Measurements from ENCODE around the gene ZBTB7B. TPM values are rescaled to one million over a fixed set of nuclear protein-coding genes. Genes with fewer than 3 reads are reported as not detected.
"Not testable (repeated sequence)": the region's sequence is repeated elsewhere in the genome, so short reads cannot be mapped to it uniquely, and the experiment has no call there.

ZBTB7B gene
- total RNA-seq, 1 donor from 2014 or later, result 53.3 TPM

DNA sequence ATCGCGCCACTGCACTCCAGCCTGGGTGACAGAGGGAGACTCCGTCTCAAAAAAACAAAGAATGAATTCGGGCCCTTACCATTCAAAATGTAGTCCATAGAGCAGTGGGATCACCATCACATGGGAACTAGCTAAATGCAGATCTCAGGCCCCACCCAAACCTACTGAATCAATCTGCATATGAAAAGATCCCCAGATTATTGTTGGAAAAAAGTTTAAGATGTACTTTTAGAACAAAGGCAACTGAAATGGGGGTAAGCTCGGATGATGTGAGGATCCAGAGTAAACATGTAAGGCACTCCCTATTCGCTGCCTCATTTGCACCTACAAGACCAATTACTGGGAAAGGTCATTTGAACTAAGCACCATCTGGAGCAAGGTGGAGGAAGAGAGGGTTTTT, 20.3 kb upstream of the ZBTB7B start:
- DNase-seq (ENCODE audit: missing footprints), result no peak
- no peak for ATAC-seq
- intact Hi-C loops (cut with DNase I), result loop anchor here (2.0 kb wide), 1 partner anchor 20 kb away; the partner anchor contains the start of gene ZBTB7B

DNA sequence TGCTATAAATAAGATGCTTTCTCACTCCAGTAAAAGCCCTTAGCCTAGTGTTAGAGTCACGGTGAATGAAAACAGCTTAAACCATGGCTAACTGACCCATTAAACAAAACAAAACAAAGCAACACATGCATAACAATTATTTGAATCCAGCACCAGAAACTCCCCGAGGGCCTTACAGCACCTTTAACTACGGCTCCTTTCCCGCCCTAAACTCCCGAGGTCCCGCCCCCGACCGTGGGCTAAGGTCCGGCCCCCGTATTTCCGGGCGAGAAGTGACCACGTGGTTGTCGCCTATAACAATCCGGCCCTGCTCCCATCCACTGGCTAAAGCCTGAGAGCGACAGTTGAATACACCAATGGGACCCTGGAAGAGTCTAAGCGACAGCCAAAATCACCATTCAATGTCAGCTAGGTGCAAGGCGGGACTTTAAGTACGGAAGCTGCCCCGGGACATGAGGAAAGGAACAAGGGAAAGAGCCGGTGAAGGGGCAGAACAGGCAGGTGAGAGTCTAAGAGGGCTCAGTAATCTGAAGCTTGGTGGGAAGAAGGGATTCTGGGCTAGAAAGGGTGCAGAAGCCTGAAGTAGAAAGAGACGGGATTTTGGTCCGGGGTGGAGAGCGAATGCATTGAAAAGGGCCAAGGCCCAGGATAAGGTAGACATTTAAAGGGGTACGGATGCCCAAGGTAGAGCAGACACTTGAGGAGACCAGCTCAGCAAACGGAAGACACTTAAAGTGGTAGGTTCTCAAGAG, 19.5 kb upstream of the ZBTB7B start, which contains the start of gene FLAD1:
FLAD1 (plus strand) TSS at position 448 of the 752 bp plus-strand sequence. CDS start 351 bp downstream, outside the sequence.
- intact Hi-C loops (cut with DNase I), result loop anchor here (2.0 kb wide), 1 partner anchor 20 kb away; the partner anchor contains the start of gene ZBTB7B
- ATAC-seq (peak; percentile 100), DNase-seq (ENCODE audit: missing footprints) (peak; percentile 96)

DNA sequence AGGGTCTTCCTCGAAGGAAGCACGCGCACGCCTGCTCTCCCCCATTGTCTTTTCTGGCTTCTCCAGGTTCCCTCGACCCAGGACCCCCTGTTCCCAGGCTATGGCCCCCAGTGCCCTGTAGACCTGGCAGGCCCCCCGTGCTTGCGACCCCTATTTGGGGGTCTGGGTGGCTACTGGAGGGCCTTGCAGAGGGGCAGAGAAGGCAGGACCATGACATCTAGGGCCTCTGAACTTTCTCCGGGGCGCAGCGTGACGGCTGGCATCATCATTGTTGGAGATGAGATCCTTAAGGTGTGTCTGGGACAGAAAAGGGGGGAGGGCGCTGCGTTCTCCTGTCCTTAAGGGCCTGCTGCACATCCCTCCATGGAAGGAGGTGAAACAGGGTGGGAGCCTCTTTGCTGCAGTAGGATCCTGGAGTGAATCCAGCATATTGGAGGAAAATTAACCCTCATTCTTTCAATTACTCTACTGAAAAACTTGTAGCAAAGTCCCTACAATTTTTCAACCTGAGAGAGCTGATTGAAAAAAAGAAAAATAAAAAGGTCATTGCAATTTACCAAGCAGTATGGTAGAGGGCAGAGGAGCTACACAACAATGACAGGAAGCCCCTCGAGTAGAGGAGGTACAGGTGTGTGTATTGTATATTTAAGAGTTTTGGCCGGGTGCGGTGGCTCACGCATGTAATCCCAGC, 18.7 kb upstream of the ZBTB7B start:
- DNase-seq (ENCODE audit: missing footprints) (no peak), ATAC-seq (no peak)
- intact Hi-C loops (cut with DNase I), result loop anchor here (2.0 kb wide), 1 partner anchor 19 kb away; the partner anchor contains the start of gene ZBTB7B

DNA sequence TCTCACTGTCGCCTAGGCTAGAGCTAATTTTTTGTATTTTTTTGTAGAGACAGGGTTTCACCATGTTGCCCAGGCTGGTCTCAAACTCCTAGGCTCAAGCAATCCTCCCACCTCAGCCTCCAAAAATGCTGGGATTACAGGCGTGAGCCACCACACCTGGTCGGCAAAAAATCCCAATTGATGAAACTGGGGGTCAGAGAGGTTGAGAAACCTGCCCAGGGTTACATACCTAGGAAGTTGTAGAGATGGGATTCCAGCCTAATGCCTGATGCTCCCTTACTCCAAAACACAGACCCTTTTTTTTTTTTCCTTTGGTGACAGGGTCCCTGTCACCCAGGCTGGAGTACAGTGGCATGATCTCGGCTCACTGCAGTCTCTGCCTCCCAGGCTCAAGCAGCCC, 15.9 kb upstream of the ZBTB7B start:
- intact Hi-C loops (cut with DNase I); DNase-seq (ENCODE audit: missing footprints); ATAC-seq: not testable (repeated sequence)

DNA sequence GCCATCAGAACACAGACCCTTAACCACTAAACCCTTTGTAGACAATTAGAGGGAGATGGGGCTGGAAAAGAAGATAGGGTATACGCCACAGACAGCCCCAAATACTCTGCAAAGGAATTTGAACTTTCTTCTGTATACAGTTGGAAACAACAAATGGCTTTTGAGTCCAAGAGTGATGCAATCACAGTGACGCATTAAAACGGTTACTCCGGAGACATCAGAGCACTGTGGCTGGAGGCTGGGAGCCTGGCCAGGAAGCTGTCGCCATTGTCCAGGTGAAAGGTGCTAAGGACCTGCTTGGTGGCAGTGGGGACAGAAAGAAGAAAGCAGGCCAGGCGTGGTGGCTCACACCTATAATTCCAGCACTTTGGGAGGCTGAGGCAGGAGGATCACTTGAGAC, 15.3 kb upstream of the ZBTB7B start:
- ATAC-seq (no peak), DNase-seq (ENCODE audit: missing footprints) (no peak)
- intact Hi-C loops (cut with DNase I), result no loop called here

DNA sequence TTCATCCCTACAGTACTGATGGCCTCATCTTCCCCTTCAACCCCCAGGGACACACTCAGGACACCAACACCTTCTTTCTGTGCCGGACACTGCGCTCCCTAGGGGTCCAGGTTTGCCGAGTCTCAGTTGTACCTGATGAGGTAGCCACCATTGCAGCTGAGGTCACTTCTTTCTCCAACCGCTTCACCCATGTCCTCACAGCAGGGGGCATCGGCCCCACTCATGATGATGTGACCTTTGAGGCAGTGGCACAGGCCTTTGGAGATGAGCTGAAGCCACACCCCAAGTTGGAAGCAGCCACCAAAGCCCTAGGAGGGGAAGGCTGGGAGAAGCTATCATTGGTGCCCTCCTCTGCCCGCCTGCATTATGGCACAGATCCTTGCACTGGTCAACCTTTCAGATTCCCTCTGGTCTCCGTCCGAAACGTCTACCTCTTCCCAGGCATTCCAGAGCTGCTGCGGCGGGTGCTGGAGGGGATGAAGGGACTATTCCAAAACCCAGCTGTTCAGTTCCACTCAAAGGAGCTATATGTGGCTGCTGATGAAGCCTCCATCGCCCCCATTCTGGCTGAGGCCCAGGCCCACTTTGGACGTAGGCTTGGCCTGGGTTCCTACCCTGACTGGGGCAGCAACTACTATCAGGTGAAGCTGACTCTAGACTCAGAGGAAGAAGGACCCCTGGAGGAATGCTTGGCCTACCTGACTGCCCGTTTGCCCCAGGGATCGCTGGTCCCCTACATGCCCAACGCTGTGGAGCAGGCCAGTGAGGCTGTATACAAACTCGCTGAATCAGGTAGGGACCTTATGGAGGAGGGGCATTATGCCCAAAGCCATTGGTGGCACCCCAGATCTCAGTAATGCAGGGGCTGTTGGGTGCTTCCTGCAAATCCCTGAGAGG, 14.3 kb upstream of the ZBTB7B start:
- no peak for ATAC-seq
- intact Hi-C loops (cut with DNase I), result no loop called here
- no peak for DNase-seq (ENCODE audit: missing footprints)

DNA sequence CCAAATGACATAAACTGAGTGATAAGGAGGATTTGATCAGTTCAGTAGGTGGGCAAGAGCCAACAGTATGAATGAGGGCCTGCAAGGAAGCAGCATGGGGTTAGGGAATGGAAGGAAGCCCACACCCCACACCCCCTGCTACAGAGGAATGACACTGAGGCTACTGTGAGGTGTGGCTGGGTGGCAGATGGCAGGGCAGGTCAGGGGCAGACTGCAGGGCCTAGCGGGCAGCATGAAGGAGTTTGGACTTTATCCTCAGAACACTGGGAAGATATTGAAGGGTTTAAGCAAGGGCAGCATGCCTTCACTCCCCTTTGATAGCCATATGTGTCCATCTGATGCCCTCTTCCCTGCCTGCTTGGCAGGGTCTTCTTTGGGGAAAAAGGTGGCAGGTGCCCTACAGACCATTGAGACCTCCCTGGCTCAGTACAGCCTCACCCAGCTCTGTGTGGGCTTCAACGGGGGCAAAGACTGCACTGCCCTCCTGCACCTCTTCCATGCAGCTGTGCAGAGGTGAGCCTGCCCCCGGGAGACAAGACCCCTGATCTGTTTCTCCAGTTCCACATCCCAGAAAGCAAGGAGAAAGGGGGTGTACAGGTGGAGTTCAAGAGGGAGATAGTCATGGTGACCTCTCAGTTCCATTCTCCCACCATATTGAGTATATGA, 13.3 kb upstream of the ZBTB7B start:
- ATAC-seq, result no peak
- no peak for DNase-seq (ENCODE audit: missing footprints)
- intact Hi-C loops (cut with DNase I), result no loop called here

DNA sequence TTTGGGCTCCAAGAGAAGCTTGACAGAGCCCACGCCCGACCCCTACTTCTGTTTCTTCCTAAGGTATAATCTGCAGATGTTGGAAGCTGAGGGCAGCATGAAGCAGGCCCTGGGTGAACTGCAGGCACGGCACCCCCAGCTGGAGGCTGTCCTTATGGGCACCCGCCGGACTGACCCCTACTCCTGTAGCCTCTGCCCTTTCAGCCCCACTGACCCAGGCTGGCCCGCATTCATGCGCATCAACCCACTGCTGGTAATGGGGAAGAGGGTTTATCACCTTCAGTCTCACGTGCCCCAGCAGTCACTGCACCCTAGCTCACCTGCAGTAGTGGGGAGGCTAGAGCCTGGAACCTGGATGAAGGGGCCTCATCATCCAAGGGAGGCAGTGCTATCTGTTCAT, 12.3 kb upstream of the ZBTB7B start:
- intact Hi-C loops (cut with DNase I), result no loop called here
- DNase-seq (ENCODE audit: missing footprints) (no peak), ATAC-seq (no peak)

DNA sequence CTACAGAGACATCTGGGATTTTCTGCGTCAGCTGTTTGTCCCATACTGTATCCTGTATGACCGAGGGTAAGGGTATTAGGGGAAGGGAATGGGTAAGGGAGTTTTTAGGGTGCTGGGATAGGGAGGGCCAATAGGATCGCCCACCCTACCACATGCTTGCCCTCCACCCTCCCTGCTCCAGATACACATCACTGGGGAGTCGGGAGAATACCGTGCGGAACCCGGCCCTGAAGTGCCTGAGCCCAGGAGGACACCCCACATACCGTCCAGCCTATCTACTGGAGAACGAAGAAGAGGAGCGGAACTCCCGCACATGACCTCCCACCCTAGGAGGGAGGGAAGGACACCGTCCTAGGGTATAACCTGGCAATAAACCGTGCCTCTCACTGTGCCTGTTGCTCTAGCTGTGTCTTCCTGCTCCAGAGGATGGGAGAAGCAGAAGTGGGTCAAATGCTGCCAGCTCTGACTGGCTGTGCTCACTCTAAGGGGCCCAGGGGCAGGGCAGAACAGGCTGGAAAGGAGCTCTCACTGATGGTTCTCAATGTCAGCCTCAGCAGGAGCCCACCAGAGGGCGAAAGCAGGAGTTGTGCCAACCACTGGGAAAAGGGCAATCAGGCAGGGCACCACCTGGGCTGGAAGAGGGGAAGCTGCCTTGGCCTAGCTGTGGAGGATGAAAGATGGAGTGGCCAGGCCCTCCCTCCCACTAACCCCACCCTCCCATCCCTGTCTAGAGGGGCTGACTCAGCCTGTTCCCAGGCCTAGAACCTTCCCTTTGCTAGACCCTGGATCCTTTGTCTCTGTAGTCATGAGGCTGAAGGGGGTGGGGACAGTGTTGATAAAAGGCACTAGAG, 9.7 kb upstream of the ZBTB7B start:
- no peak for DNase-seq (ENCODE audit: missing footprints)
- peak; percentile 22 for ATAC-seq
- intact Hi-C loops (cut with DNase I), result no loop called here

DNA sequence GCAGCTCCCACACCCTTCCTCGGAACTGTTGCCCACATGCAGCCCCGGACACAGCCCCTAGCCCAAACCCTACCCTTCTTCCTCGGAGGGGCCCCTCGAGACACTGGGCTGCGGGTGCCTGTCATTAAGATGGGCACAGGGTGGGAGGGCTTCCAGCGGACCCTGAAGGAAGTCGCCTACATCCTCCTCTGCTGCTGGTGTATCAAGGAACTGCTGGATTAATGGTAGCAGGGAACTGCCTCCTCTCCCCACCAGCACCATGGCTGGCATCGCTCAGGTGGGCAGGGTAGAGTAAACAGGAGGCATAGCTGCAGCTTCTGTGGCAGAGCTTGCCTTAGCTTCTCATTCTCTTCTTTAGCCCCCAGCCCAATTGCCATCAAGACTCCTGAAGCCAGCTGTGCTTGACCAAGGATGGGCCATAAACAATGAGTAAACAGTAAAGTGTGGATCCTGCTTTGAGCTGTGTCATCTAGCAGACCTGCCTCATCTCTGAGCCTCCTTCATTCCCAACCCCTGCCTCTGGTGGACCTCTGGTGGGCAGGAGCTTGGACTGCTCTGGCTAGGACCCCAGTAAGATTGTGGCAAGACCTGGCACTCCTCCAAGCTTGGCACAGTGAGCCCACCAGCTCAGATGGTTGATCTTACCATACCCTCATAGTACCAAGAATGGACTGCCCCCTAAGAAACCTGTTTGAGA, 8.9 kb upstream of the ZBTB7B start, which contains the start of gene LENEP:
LENEP (plus strand) TSS at position 15 of the 697 bp plus-strand sequence; CDS start at position 37, 22 bp downstream.
- DNase-seq (ENCODE audit: missing footprints), result no peak
- intact Hi-C loops (cut with DNase I), result no loop called here
- ATAC-seq, result no peak

DNA sequence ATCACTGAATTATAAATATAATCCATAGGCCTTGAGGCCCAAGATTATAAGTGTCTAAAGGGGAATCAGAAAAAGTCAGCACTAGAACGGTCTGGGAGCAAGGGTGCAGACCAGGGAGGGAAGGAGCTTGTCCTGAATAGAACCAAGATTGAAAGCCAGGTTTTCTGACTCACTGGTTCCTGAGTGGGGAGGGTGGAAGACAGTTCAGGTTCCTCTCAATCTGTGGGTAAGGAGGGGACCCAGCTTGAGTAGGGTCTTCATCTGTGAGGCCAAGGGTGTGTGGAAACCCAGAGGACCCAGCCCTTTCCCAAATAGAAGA, 8.4 kb upstream of the ZBTB7B start:
- DNase-seq (ENCODE audit: missing footprints), result no peak

DNA sequence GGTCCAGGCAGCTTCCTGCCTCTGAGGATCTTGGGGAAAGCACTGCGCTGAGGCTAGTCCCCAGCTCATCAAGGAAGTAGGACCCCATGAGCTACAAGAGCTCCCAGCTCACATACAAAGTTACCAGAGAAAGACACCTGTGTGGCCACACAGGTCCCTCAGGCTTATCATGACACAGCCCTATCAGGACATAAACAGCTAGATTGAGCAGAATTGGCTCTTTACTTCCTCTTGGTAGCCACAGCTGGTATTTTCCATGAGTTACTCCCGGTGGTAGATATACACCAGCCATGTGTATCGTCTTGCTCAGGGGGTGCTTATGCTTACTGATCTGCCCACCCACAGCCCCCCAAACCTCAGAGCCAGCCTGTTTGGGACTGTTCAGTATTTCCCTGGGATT, 8.0 kb upstream of the ZBTB7B start:
- no peak for DNase-seq (ENCODE audit: missing footprints)
- intact Hi-C loops (cut with DNase I), result no loop called here
- no peak for ATAC-seq

More for the DNA sequence above, 8.4 kb upstream of the ZBTB7B start:
- no peak for ATAC-seq
- intact Hi-C loops (cut with DNase I), result no loop called here

DNA sequence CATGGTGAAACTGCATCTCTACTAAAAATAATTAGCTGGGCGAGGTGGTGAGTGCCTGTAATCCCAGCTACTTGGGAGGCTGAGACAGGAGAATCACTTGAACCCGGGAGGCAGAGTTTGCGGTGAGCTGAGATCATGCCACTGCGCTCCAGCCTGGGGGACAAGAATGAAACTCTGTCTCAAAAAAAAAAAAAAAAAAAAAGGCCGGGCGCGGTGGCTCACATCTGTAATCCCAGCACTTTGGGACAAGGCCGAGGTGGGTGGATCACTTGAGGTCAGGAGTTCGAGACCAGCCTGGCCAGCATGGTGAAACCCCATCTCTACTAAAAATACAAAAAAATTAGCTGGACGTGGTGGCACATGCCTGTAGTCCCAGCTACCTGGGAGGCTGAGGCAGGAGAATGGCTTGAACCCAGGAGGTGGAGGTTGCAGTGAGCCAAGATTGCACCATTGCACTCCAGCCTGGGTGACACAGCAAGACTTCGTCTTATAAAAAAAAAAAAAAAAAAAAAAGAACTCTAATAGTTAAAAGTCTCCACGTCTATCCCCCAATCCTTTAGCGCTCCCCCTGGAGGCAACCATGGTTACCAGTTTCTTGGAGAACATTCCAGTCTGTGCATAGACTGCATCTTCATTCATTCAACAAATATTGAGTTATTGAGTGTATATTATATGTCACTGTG, 7.2 kb upstream of the ZBTB7B start:
- ATAC-seq; DNase-seq (ENCODE audit: missing footprints); intact Hi-C loops (cut with DNase I): not testable (repeated sequence)

DNA sequence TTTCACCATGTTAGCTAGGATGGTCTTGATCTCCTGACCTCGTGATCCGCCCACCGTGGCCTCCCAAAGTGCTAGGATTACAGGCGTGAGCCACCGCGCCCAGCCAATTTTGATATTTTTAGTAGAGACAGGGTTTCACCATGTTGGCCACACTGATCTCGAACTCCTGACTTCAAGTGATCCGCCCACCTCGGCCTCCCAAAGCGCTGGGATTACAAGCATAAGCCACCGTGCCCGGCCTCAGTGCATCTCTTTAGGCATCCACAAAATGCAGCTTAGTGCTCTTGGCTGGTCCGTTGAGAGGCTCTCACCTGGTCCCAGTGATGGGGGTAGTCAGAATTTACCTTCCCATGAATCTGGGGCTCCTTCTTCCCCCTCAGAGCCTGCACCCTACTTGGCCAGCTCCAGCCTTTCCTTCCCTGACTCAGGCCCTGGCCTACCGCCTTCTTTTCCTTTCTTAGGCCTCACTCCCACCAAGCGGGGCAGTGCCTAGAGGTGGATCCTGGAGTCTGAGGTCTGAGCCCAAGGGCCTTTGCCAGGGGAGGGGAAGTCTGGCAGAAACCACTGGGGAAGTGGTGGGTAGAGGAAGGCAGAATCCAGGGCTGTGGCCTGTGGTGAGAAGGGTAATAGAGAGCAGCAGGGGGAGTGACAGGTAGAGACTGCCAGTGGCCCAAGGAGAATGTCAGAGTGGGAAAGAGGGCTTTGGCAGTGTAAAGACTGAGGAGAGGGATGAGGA, 5.5 kb upstream of the ZBTB7B start:
- ATAC-seq (no peak), DNase-seq (ENCODE audit: missing footprints) (no peak)
- intact Hi-C loops (cut with DNase I), result no loop called here

DNA sequence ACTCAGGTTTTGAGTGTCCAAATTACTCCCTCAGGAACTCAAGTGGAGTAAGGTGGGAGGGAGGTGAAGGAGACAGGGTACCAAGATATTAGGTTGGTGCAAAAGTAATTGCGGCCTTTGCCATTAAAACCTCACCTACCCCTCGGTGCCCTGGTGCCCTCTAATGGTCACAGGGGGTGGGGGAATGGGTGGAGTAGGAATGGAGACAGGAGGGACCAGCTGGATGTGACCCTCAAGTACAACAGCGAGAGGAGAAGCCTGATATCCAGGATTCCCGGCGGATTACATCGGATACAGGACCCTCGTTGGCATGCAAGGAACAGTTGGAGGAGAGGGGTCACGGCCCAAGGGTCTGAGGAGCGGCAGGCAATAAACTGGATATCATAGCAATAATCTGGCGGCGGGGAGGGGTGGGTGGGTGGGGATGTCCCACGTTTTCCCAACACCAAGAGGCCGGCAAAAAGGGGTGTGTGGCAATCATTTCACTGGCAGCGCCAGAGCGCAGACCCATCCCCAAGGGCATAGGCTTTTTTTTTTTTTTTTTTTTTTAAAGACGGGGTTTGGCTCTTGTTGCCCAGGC, 4.3 kb upstream of the ZBTB7B start:
- DNase-seq (ENCODE audit: missing footprints) (no peak), ATAC-seq (no peak)
- intact Hi-C loops (cut with DNase I), result no loop called here

Measured in Right ventricle myocardium inferior (tissue), 1 donor.